K562 (cell line): ENCODE results near the gene PPDPF.

ENCODE experiments used
- CTCF ChIP-seq, 3 experiments: IDR thresholded peaks in 2 of 3; conservative IDR thresholded peaks in 1 of 3; 2 replicates each; pipeline ENCODE4 v1.5.1; 2011 to 2012; ENCODE audit warnings: low read length in 3 of 3, mild to moderate bottlenecking in 3 of 3, control low read depth in 2 of 3, improper control_type of control experiment in 1 of 3, inconsistent platforms in 1 of 3, low read depth in 1 of 3, mixed read lengths in 1 of 3, moderate library complexity in 1 of 3; ENCODE audit not compliant: insufficient read depth in 2 of 3
- KLF10 ChIP-seq: fragments of 250-450 bp; sonication (Bioruptor Pico); IDR thresholded peaks from 2 replicates; pipeline ENCODE4 v1.6.1; 2021; ENCODE audit warnings: matching md5 sums
- POLR2A ChIP-seq: fragments of 450-650 bp; conservative IDR thresholded peaks from 2 replicates; pipeline ENCODE4 v1.6.1; 2016
- SMARCC2 ChIP-seq: fragments of 450-650 bp; IDR thresholded peaks from 2 replicates; pipeline ENCODE4 v1.6.1; 2017; ENCODE audit warnings: antibody characterized with exemption, moderate library complexity, mild to moderate bottlenecking, low read depth
- SMC3 ChIP-seq: conservative IDR thresholded peaks from 2 replicates; pipeline ENCODE4 v1.6.1; 2011; ENCODE audit warnings: low read depth, low read length, improper control_type of control experiment; ENCODE audit not compliant: insufficient read depth
- TAF7 ChIP-seq: fragments of 450-650 bp; IDR thresholded peaks from 2 replicates; pipeline ENCODE4 v1.6.1; 2016; ENCODE audit warnings: missing genetic modification characterization, missing compliant biosample characterization
- ZFX ChIP-seq: sonication (generic); formaldehyde crosslinking; IDR thresholded peaks from 2 replicates; pipeline ENCODE4 v1.8.0; 2022; ENCODE audit warnings: mild to moderate bottlenecking, missing genetic modification reagents, moderate library complexity
- ZNF24 ChIP-seq: fragments of 450-650 bp; IDR thresholded peaks from 2 replicates; pipeline ENCODE4 v1.6.1; 2016
- TF ChIP-seq, protein P1 (sequence below): sonication (generic); formaldehyde crosslinking; IDR thresholded peaks from 2 replicates; pipeline ENCODE4 v1.8.0; 2023; ENCODE audit warnings: mild to moderate bottlenecking, missing genetic modification reagents

- no peak for TF ChIP-seq KLF10 (CRISPR knock-in tag)
- no peak for TF ChIP-seq TAF7 (tag)
- TF ChIP-seq ZNF24: no peak
- TF ChIP-seq, protein P1, sequence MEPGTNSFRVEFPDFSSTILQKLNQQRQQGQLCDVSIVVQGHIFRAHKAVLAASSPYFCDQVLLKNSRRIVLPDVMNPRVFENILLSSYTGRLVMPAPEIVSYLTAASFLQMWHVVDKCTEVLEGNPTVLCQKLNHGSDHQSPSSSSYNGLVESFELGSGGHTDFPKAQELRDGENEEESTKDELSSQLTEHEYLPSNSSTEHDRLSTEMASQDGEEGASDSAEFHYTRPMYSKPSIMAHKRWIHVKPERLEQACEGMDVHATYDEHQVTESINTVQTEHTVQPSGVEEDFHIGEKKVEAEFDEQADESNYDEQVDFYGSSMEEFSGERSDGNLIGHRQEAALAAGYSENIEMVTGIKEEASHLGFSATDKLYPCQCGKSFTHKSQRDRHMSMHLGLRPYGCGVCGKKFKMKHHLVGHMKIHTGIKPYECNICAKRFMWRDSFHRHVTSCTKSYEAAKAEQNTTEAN (CRISPR knock-in tag): no peak
- no peak for TF ChIP-seq SMC3
- TF ChIP-seq CTCF (IDR thresholded peaks at IDR 0.05 in 2 of 3, conservative IDR thresholded peaks at IDR 0.05 in 1 of 3; ENCODE audit: insufficient read depth in 2 of 3, low read depth in 1 of 3, low read length in 3 of 3): no peak
- TF ChIP-seq ZFX (CRISPR knock-in tag): no peak
- TF ChIP-seq SMARCC2: no peak
- TF ChIP-seq POLR2A: no peak
Measured at GRCh38 chr20:63567386-63568169, 47.0 kb downstream of the PPDPF start.
